GM23338 (cell line): ENCODE data around the gene IFRD1. TPM values are rescaled to one million over a fixed set of nuclear protein-coding genes. Genes with fewer than 3 reads are reported as not detected.

Experiments
- ATAC-seq: fragments of 200-7000 bp; cut with Tn5 transposase; 3 replicates; pipeline ENCODE4 v1.9.1; 2020
- DNase-seq: peaks from one replicate; pipeline ENCODE4 v3.0.0-alpha.2; 2015; ENCODE audit warnings: low spot score
- H2AFZ ChIP-seq: fragments of 200-600 bp; sonication (generic); 2 replicates; pipeline ENCODE4 v1.8.0; 2016; ENCODE audit warnings: antibody characterized with exemption, mild to moderate bottlenecking, moderate library complexity
- H3F3A ChIP-seq: fragments of 200-600 bp; sonication (generic); replicated peaks from 2 replicates; pipeline ENCODE4 v1.8.0; 2017; ENCODE audit warnings: antibody characterized with exemption, mixed run types, low read depth
- H3K27ac ChIP-seq: fragments of 200-600 bp; sonication (generic); 2 replicates; pipeline ENCODE4 v1.6.1; 2016; ENCODE audit warnings: low read depth
- H3K27me3 ChIP-seq: fragments of 200-600 bp; sonication (generic); 2 replicates; pipeline ENCODE4 v1.8.0; 2016; ENCODE audit warnings: mild to moderate bottlenecking, mixed run types, moderate library complexity; ENCODE audit not compliant: insufficient read depth
- H3K36me3 ChIP-seq: fragments of 200-600 bp; sonication (generic); 2 replicates; pipeline ENCODE4 v1.8.0; 2016; ENCODE audit warnings: mild to moderate bottlenecking; ENCODE audit not compliant: insufficient read depth
- H3K4me1 ChIP-seq: fragments of 200-600 bp; sonication (generic); 2 replicates; pipeline ENCODE4 v1.8.0; 2016; ENCODE audit warnings: mild to moderate bottlenecking, moderate library complexity; ENCODE audit not compliant: insufficient read depth
- H3K4me2 ChIP-seq: fragments of 200-600 bp; sonication (generic); 2 replicates; pipeline ENCODE4 v1.7.1; 2017; ENCODE audit warnings: mixed run types
- H3K4me3 ChIP-seq: fragments of 200-600 bp; sonication (generic); 2 replicates; pipeline ENCODE4 v1.6.1; 2016; ENCODE audit warnings: mixed run types
- H3K79me2 ChIP-seq: fragments of 200-600 bp; sonication (generic); replicated peaks from 2 replicates; pipeline ENCODE4 v1.8.0; 2017; ENCODE audit warnings: mild to moderate bottlenecking; ENCODE audit not compliant: insufficient read depth
- H3K9me2 ChIP-seq: fragments of 200-600 bp; sonication (generic); 2 replicates; pipeline ENCODE4 v1.8.0; 2017; ENCODE audit not compliant: insufficient read depth
- H4K20me1 ChIP-seq: fragments of 200-600 bp; sonication (generic); replicated peaks from 2 replicates; pipeline ENCODE4 v1.8.0; 2017; ENCODE audit warnings: mild to moderate bottlenecking; ENCODE audit not compliant: insufficient read depth
- H3K27ac Mint-ChIP-seq: 2 replicates; pipeline ENCODE4 v1.8.0; 2020; ENCODE audit warnings: inconsistent platforms, mild to moderate bottlenecking, moderate library complexity, mixed read lengths
- H3K27me3 Mint-ChIP-seq: 3 replicates; pipeline ENCODE4 v1.8.0; 2022; ENCODE audit warnings: low read depth, mild to moderate bottlenecking, moderate library complexity, mixed read lengths, inconsistent platforms; ENCODE audit not compliant: insufficient read depth, poor library complexity
- H3K36me3 Mint-ChIP-seq: 3 replicates; pipeline ENCODE4 v1.8.0; 2021; ENCODE audit warnings: low read depth, mild to moderate bottlenecking, inconsistent platforms, moderate library complexity, mixed read lengths
- H3K4me1 Mint-ChIP-seq: 3 replicates; pipeline ENCODE4 v1.8.0; 2020; ENCODE audit warnings: mild to moderate bottlenecking, inconsistent platforms, mixed read lengths
- H3K4me3 Mint-ChIP-seq: 3 replicates; pipeline ENCODE4 v1.8.0; 2021; ENCODE audit warnings: moderate library complexity, mild to moderate bottlenecking, inconsistent platforms, mixed read lengths
- H3K9me3 Mint-ChIP-seq: 3 replicates; pipeline ENCODE4 v1.8.0; 2020; ENCODE audit warnings: moderate library complexity, mild to moderate bottlenecking, inconsistent platforms, mixed read lengths
- CREB1 ChIP-seq: fragments of 250-450 bp; sonication (Bioruptor Pico); IDR thresholded peaks from 2 replicates; pipeline ENCODE4 v1.5.0; 2020; ENCODE audit warnings: low read depth, mild to moderate bottlenecking, moderate library complexity
- ETS1 ChIP-seq: IDR thresholded peaks from 2 replicates; pipeline ENCODE4 v1.6.1; 2016; ENCODE audit warnings: antibody characterized with exemption
- EZH2 ChIP-seq: fragments of 200-600 bp; sonication (generic); IDR thresholded peaks from one replicate; pipeline ENCODE4 v1.8.0; 2017; ENCODE audit warnings: antibody characterized with exemption, mild to moderate bottlenecking, low read depth; ENCODE audit not compliant: unreplicated experiment
- EZH2phosphoT487 ChIP-seq: fragments of 200-600 bp; sonication (generic); IDR thresholded peaks from one replicate; pipeline ENCODE4 v1.8.1; 2018; ENCODE audit warnings: antibody characterized with exemption; ENCODE audit not compliant: unreplicated experiment
- JUNB ChIP-seq: IDR thresholded peaks from one replicate; pipeline ENCODE4 v1.6.1; 2016; ENCODE audit warnings: antibody characterized with exemption; ENCODE audit not compliant: unreplicated experiment
- NANOG ChIP-seq: IDR thresholded peaks from 2 replicates; pipeline ENCODE4 v1.6.1; 2016; ENCODE audit warnings: antibody characterized with exemption, borderline replicate concordance
- POLR2AphosphoS5 ChIP-seq: IDR thresholded peaks from 2 replicates; pipeline ENCODE4 v1.6.1; 2016; ENCODE audit warnings: antibody characterized with exemption, low read depth
- REST ChIP-seq: IDR thresholded peaks from one replicate; pipeline ENCODE4 v1.6.1; 2018; ENCODE audit warnings: antibody characterized with exemption; ENCODE audit not compliant: unreplicated experiment
- STAT1 ChIP-seq: IDR thresholded peaks from one replicate; pipeline ENCODE4 v1.6.1; 2016; ENCODE audit warnings: antibody characterized with exemption; ENCODE audit not compliant: unreplicated experiment
- ZNF114 ChIP-seq: fragments of 250-450 bp; sonication (Bioruptor Pico); IDR thresholded peaks from 2 replicates; pipeline ENCODE4 v1.5.0; 2020; ENCODE audit warnings: mild to moderate bottlenecking, moderate library complexity
- ZNF331 ChIP-seq: fragments of 250-450 bp; sonication (Bioruptor Pico); IDR thresholded peaks from 2 replicates; pipeline ENCODE4 v1.5.0; 2020; ENCODE audit warnings: low read depth, mild to moderate bottlenecking, moderate library complexity
- ZNF462 ChIP-seq: fragments of 250-450 bp; sonication (Bioruptor Pico); IDR thresholded peaks from 2 replicates; pipeline ENCODE4 v1.5.0; 2020; ENCODE audit warnings: mild to moderate bottlenecking, moderate library complexity
- polyA plus RNA-seq: library from polyadenylated mRNA; unstranded; fragments of >200 nt; fragmentation: Nextera tagmentation; extraction: Ambion mirVana; gene quantifications from 2 replicates; pipeline ENCODE4 v1.2.1, GENCODE V29; 2016
- total RNA-seq: library from RNA; depleted of rRNA; stranded (reverse); fragments of >200 nt; shearing (Covaris generic); gene quantifications from 2 replicates; pipeline ENCODE4 v1.2.3, GENCODE V29; 2014
- TF ChIP-seq, protein P1 (sequence below), 2 experiments: fragments of 200-600 bp in 1 of 2; sonication (generic) in 1 of 2; conservative IDR thresholded peaks; 2 replicates each; pipeline versions ENCODE4 v1.5.1 to v1.6.1; 2016 to 2017; ENCODE audit warnings: antibody characterized with exemption in 2 of 2, low read depth in 2 of 2, mild to moderate bottlenecking in 2 of 2, moderate library complexity in 1 of 2

The IFRD1 gene
- total and polyA plus RNA-seq, 2 experiments from 2014 or later: 69.6 to 73.6 TPM

GRCh38 chr7:112448891-112449290 lies 1.4 kb upstream of the IFRD1 start:
- no peak overlapping the region for H3K4me3 ChIP-seq
- H3K27ac ChIP-seq: no peak overlapping the region
- peaks cover 13% of the 10 kb centered on the region for H3K27me3 Mint-ChIP-seq
- peaks cover 32% of the 10 kb centered on the region for H3K79me2 ChIP-seq
- H3K9me2 ChIP-seq: no peaks in the 10 kb centered on the region
- H3K27me3 ChIP-seq: no peaks in the 10 kb centered on the region
- H3K4me1 Mint-ChIP-seq: peaks cover 27% of the 10 kb centered on the region
- TF ChIP-seq JUNB (no peak), NANOG (no peak), CREB1 (CRISPR knock-in tag) (no peak), ZNF462 (CRISPR knock-in tag) (no peak), EZH2phosphoT487 (no peak), REST (no peak), POLR2AphosphoS5 (no peak), ZNF331 (no peak), ZNF114 (no peak), STAT1 (no peak), ETS1 (no peak), EZH2 (no peak)
- TF ChIP-seq, protein P1, sequence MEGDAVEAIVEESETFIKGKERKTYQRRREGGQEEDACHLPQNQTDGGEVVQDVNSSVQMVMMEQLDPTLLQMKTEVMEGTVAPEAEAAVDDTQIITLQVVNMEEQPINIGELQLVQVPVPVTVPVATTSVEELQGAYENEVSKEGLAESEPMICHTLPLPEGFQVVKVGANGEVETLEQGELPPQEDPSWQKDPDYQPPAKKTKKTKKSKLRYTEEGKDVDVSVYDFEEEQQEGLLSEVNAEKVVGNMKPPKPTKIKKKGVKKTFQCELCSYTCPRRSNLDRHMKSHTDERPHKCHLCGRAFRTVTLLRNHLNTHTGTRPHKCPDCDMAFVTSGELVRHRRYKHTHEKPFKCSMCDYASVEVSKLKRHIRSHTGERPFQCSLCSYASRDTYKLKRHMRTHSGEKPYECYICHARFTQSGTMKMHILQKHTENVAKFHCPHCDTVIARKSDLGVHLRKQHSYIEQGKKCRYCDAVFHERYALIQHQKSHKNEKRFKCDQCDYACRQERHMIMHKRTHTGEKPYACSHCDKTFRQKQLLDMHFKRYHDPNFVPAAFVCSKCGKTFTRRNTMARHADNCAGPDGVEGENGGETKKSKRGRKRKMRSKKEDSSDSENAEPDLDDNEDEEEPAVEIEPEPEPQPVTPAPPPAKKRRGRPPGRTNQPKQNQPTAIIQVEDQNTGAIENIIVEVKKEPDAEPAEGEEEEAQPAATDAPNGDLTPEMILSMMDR (conservative IDR thresholded peaks at IDR 0.05; ENCODE audit: low read depth in 2 of 2): no peak
- H4K20me1 ChIP-seq: peaks cover 13% of the 10 kb centered on the region
- H3K36me3 Mint-ChIP-seq: peaks cover 13% of the 10 kb centered on the region
- DNase-seq (no peak), ATAC-seq (no peak)
- H3F3A ChIP-seq: no peaks in the 10 kb centered on the region
- H2AFZ ChIP-seq: no peak overlapping the region
- peak overlapping the region; percentile 96; the same call in 2 of the 3 replicates for H3K4me3 Mint-ChIP-seq
- peaks cover 14% of the 10 kb centered on the region for H3K4me1 ChIP-seq
- H3K36me3 ChIP-seq: no peaks in the 10 kb centered on the region
- no peaks in the 10 kb centered on the region for H3K9me3 Mint-ChIP-seq
- no peak overlapping the region for H3K4me2 ChIP-seq
- no peak overlapping the region for H3K27ac Mint-ChIP-seq
